ENCODE data around the gene DCLRE1B.

- no peak for TF ChIP-seq CTCF (conservative IDR thresholded peaks at IDR 0.05)
- no peak for TF ChIP-seq EZH2 (IDR thresholded peaks at IDR 0.05; ENCODE audit: low read depth)
Observed at GRCh38 chr1:113937146-113937545, 32.0 kb downstream of the DCLRE1B start.
